Lung (tissue), 12 donors: Measurements from ENCODE around the gene DCAF7. TPM values are rescaled to one million over a fixed set of nuclear protein-coding genes. Genes with fewer than 3 reads are reported as not detected.

ENCODE experiments used
- ATAC-seq: fragments of 200-7000 bp; cut with Tn5 transposase; one replicate; pipeline ENCODE4 v1.9.1; 2020; ENCODE audit warnings: moderate number of reproducible peaks; ENCODE audit not compliant: insufficient read depth, low FRiP score
- DNase-seq, 3 donors: peaks; one replicate each; pipeline ENCODE4 v3.0.0-alpha.2; 2013 to 2017
- H3K27ac ChIP-seq, 2 donors: one replicate each; pipeline ENCODE4 v1.5.1; 2013; ENCODE audit warnings: mild to moderate bottlenecking in 2 of 2, moderate library complexity in 2 of 2, control low read depth in 1 of 2, inconsistent platforms in 1 of 2, low read depth in 1 of 2, low read length in 1 of 2
- H3K27me3 ChIP-seq, 3 donors: one replicate each; pipeline ENCODE4 v1.5.1; 2013; ENCODE audit warnings: low read length in 2 of 3; ENCODE audit not compliant: control insufficient read depth in 3 of 3, insufficient read depth in 3 of 3
- H3K36me3 ChIP-seq, 4 donors: one replicate each; pipeline ENCODE4 v1.5.1; 2013; ENCODE audit warnings: low read length in 4 of 4, mild to moderate bottlenecking in 1 of 4, moderate library complexity in 1 of 4; ENCODE audit not compliant: control insufficient read depth in 4 of 4, insufficient read depth in 4 of 4
- H3K4me1 ChIP-seq, 5 donors: one replicate each; pipeline ENCODE4 v1.5.1; 2013; ENCODE audit warnings: low read length in 5 of 5, mild to moderate bottlenecking in 2 of 5, moderate library complexity in 1 of 5; ENCODE audit not compliant: control insufficient read depth in 5 of 5, insufficient read depth in 5 of 5
- H3K4me3 ChIP-seq: one replicate; pipeline ENCODE4 v1.5.1; 2013; ENCODE audit warnings: mild to moderate bottlenecking, control low read depth, moderate library complexity
- H3K9ac ChIP-seq, 2 donors: one replicate each; pipeline ENCODE4 v1.5.1; 2013; ENCODE audit warnings: low read length in 2 of 2, control low read depth in 1 of 2; ENCODE audit not compliant: insufficient read depth in 1 of 2
- H3K9me3 ChIP-seq, 4 donors: one replicate each; pipeline ENCODE4 v1.5.1; 2013; ENCODE audit warnings: low read length in 3 of 4, mild to moderate bottlenecking in 1 of 4, moderate library complexity in 1 of 4; ENCODE audit not compliant: control insufficient read depth in 4 of 4, insufficient read depth in 3 of 4
- WGBS, 2 donors: extraction: QIAGEN DNeasy Blood & Tissue Kit; methylation state at CpG; one replicate each; pipeline ENCODE4 v1.1.7; 2013; 5-methylcytosine and 5-hydroxymethylcytosine counted together
- polyA plus RNA-seq, 2 donors: library from polyadenylated mRNA; stranded (reverse); fragments of 200-250 nt; gene quantifications; one replicate each; pipeline ENCODE4 v1.2.1, GENCODE V29; 2013
- total RNA-seq, 2 donors: library from RNA; depleted of rRNA in 1 of 2; stranded (reverse); fragments of >200 nt in 1 of 2; gene quantifications; one replicate each; pipeline ENCODE4 v1.2.1, GENCODE V29; 2014 to 2021
- TF ChIP-seq, protein P1 (sequence below): IDR thresholded peaks from 2 replicates; pipeline ENCODE4 v1.5.1; 2012; ENCODE audit warnings: mild to moderate bottlenecking; ENCODE audit errors: control extremely low read depth, extremely low read depth
- donor health status: control.
- donor health status: control.
- donor health status: Bipolar disorder and iron deficiency.
- donor health status: healthy.
- donor health status: DM: yes; HTN: yes; CAD: no.

The DCAF7 gene
- total and polyA plus RNA-seq, 4 donors: 21.7 to 76.6 (median 44.1) TPM

- Histone ChIP-seq H3K4me1 (no peaks in the 10 kb centered on the region), H3K27me3 (no peaks in the 10 kb centered on the region), H3K4me3 (no peak overlapping the region), H3K36me3 (no peaks in the 10 kb centered on the region), H3K9me3 (no peaks in the 10 kb centered on the region), H3K9ac (no peak overlapping the region), H3K27ac (no peak overlapping the region)
- TF ChIP-seq, protein P1, sequence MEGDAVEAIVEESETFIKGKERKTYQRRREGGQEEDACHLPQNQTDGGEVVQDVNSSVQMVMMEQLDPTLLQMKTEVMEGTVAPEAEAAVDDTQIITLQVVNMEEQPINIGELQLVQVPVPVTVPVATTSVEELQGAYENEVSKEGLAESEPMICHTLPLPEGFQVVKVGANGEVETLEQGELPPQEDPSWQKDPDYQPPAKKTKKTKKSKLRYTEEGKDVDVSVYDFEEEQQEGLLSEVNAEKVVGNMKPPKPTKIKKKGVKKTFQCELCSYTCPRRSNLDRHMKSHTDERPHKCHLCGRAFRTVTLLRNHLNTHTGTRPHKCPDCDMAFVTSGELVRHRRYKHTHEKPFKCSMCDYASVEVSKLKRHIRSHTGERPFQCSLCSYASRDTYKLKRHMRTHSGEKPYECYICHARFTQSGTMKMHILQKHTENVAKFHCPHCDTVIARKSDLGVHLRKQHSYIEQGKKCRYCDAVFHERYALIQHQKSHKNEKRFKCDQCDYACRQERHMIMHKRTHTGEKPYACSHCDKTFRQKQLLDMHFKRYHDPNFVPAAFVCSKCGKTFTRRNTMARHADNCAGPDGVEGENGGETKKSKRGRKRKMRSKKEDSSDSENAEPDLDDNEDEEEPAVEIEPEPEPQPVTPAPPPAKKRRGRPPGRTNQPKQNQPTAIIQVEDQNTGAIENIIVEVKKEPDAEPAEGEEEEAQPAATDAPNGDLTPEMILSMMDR: no peak
- WGBS, 2 donors: 88 to 90% methylated on average over 3 of the region's 3 CpGs
- ATAC-seq (no peak), DNase-seq (no peak)
Measured at GRCh38 chr17:63512388-63512787, 37.9 kb upstream of the DCAF7 start.

DNA sequence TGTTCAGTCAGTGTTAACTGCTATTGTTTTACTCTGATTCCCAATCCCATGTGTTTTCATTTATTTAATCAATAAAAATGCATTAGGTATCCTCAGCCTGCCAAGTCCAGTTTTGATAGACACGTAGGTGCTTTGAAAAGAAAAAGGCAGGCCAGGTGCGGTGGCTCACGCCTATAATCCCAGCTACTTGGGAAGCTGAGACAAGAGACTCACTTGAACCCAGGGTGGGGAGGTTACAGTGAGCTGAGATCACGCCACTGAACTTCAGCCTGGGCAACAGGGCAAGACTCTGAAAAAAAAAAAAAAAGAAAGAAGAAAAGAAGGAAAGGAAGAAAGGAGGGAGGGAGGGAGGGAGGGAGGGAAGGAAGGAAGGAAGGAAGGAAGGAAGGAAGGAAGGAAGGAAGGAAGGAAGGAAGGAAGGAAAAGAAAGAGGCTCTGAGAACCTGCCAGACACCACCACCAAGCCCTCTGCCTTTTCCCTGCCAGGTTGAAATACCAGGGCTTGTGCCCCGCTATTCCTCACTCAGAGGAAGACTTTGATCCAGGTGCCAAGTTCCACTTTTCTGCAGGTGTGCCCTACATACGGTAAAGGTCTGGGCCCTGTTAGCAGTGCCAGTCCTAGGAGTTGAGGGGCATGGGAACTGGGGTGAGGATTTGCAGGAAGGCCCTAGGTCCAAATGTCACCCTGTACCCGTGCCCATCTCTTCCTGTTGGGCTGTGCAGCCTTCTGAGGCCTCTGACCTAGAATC lies 37.2 kb upstream of the DCAF7 start:
- Histone ChIP-seq H3K27me3 (no peaks in the 10 kb centered on the region), H3K4me1 (no peaks in the 10 kb centered on the region), H3K27ac (no peak overlapping the region), H3K4me3 (no peak overlapping the region), H3K9me3 (no peaks in the 10 kb centered on the region), H3K9ac (no peak overlapping the region), H3K36me3 (no peaks in the 10 kb centered on the region)
- 79 to 83% methylated on average over 7 of the region's 7 CpGs for WGBS, 2 donors
- DNase-seq (no peak), ATAC-seq (no peak)
- TF ChIP-seq, protein P1: no peak

DNA sequence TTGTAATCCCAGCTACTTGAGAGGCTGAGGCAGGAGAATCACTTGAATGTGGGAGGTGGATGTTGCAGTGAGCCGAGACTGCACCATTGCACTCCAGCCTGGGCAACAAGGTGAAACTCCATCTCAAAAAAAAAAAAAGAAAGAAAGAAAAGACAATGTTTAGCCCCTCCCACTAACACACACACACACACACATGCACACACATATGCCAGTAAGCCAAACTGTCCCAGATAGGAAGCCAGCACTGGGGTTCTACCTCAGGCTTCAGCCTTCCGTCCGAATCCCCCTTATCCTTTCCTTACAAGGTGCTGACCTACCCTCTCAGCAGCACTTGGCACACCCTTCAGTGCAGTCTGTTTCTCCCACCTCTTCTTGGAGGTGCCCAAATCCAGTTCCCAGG lies 35.8 kb upstream of the DCAF7 start:
- DNase-seq: no peak
- WGBS, 2 donors: 80 to 86% methylated on average over 3 of the region's 3 CpGs
- ATAC-seq: no peak
- Histone ChIP-seq H3K9ac (no peak overlapping the region), H3K36me3 (no peaks in the 10 kb centered on the region), H3K4me3 (no peak overlapping the region), H3K9me3 (no peaks in the 10 kb centered on the region), H3K27me3 (no peaks in the 10 kb centered on the region), H3K27ac (no peak overlapping the region), H3K4me1 (no peaks in the 10 kb centered on the region)
- TF ChIP-seq, protein P1: no peak

DNA sequence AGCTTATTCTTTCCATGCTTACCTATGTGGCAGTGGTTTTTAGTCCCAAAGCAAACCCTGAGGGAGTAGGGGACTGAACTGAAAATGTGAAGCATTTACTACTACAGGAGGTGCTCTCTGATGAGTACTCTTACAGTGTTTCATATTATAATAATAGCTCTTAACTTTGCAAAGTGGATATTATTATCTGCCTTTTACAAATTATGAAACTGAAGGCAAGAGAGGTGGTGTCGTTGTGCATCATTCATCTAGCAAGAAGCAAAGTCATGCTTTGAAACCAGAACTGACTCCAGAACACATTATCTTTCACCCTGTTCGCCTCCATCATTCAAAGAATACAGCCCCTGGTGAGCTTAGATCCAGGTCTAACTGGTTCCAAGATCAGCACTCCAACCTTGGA lies 35.3 kb upstream of the DCAF7 start:
- Histone ChIP-seq H3K4me3 (no peak overlapping the region), H3K27me3 (no peaks in the 10 kb centered on the region), H3K36me3 (no peaks in the 10 kb centered on the region), H3K4me1 (no peaks in the 10 kb centered on the region), H3K27ac (no peak overlapping the region), H3K9me3 (no peaks in the 10 kb centered on the region), H3K9ac (no peak overlapping the region)
- ATAC-seq (no peak), DNase-seq (no peak)
- TF ChIP-seq, protein P1: no peak
- 86 to 87% methylated on average over 2 of the region's 2 CpGs for WGBS, 2 donors
